GM18505 (cell line): ENCODE results near the gene VIPR2.

ENCODE experiments used
- ATAC-seq: cut with Tn5 transposase; IDR thresholded peaks from one replicate; pipeline ENCODE4 v1.9.1; 2021; ENCODE audit not compliant: unreplicated experiment
- POLR2A ChIP-seq: IDR thresholded peaks from 4 replicates; pipeline ENCODE4 v1.6.1; 2011; ENCODE audit warnings: borderline replicate concordance; ENCODE audit not compliant: insufficient read depth, insufficient read length; ENCODE audit errors: extremely low read depth

VIPR2 gene

GRCh38 chr7:159068488-159068811 lies 76.2 kb downstream of the VIPR2 start:
- no peak for TF ChIP-seq POLR2A
- ATAC-seq = no peak

- no peak for ATAC-seq
- no peak for TF ChIP-seq POLR2A
Observed at GRCh38 chr7:159067576-159068487, 76.8 kb downstream of the VIPR2 start.

GRCh38 chr7:159066816-159067575 lies 77.7 kb downstream of the VIPR2 start:
- ATAC-seq = no peak
- no peak for TF ChIP-seq POLR2A

- TF ChIP-seq POLR2A = no peak
- ATAC-seq = no peak
Observed at GRCh38 chr7:159065852-159066480, 78.7 kb downstream of the VIPR2 start.

DNA sequence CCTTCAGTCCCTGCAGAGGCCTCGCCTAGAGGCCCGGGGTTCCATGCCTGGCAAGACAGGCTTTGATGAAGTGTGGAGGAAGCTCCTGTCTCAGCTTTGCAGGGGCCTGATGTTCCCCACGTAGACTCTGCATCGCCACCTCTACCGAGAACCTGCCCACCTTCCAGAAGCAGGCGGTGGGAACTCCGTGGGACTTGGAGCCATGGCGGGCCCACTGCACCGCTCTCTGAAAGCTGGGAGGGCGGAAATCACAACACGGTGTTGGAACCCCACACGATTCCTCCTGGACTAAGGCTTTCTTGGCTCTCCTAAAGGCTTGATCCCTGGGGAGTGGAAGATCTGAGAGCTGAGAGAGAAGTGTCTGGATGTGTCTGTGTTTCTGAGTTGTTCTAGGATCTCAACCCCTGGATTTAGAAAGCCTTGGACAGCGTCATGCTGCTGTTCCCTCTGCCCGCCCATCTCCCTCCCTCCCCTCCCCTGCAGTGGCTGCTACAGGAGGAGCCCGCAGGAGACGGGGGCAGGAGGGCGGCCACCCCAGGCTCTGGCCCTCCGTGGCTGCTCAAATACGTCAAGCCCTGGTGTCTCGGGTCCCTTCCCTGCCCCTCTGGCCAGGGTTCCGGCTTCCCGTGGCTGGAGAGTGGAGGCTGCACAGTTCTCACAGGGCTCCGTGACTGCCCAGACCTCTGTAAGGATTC lies 79.7 kb downstream of the VIPR2 start:
- no peak for ATAC-seq
- TF ChIP-seq POLR2A = no peak

- TF ChIP-seq POLR2A = no peak
- no peak for ATAC-seq
Observed at GRCh38 chr7:159064121-159064815, 80.4 kb downstream of the VIPR2 start.

DNA sequence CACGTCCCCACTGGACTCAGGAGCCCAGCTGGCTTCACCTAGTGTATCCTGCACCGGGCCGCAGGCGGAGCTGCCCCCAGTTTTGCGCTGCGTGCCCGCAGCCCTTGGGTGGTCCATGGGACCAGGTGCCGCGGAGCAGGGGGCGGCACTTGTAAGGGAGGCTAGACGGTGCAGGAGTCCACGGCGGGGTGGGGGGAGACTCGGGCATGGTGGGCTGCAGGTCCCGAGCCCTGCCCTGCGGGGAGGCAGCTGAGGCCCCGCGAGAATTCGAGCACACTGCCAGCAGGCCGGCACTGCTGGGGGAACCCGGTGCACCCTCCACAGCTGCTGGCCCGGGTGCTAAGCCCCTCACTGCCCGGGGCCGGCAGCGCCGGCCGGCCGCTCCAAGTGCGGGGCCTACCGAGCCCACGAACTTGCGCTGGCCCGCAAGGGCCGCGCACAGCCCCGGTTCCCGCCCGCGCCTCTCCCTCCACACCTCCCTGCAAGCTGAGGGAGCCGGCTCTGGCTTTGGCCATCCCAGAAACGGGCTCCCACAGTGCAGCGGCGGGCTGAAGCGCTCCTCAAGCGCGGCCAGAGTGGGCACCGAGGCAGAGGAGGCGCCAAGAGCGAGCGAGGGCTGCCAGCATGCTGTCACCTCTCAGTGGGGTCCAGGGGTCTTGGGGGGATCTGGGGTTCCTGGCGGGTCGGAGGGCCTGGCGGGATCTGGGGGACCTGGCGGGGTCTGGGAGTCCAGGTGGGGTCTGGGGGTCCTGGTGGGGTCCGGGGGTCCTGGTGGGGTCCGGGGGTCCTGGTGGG lies 81.4 kb downstream of the VIPR2 start:
- no peak for ATAC-seq
- TF ChIP-seq POLR2A = no peak

DNA sequence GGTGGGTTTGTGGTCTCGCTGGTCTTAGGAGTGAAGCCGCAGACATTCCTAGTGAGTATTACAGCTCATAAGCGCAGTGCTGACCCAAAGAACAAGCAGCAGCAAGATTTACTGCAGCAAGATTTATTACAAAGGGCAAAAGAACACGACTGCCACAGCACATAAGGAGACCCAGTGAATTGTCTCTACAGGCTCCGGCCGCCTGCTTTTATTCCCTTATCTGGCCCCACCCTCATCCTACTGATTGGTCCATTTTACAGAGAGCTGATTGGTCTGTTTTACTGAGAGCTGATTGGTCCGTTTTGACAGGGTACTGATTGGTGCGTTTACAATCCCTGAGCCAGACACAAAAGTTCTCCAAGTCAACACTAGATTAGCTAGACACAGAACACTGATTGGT lies 82.1 kb downstream of the VIPR2 start:
- ATAC-seq = no peak
- TF ChIP-seq POLR2A = no peak

- ATAC-seq = no peak
- no peak for TF ChIP-seq POLR2A
Observed at GRCh38 chr7:159061674-159062212, 82.9 kb downstream of the VIPR2 start.

GRCh38 chr7:159061209-159061608 lies 83.5 kb downstream of the VIPR2 start:
- TF ChIP-seq POLR2A = no peak
- ATAC-seq = no peak

DNA sequence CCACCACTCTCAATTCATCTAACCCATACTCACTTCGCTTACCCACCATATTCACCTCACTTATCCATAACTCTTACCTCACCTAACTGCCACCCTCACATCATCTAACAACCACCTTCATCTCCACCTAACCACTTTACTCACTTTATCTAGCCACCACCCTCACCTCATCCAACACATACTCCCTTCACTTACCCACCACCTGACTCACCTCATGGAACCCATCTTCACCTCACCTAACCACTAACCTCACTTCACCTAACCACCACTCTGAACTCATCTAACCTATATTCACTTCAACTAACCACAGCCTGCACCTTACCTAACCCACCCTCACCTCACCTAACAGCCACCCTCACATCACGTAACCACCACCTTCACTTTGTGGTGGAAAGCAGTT lies 84.2 kb downstream of the VIPR2 start:
- no peak for TF ChIP-seq POLR2A
- ATAC-seq = no peak

GRCh38 chr7:159059629-159060028 lies 85.0 kb downstream of the VIPR2 start:
- no peak for ATAC-seq
- TF ChIP-seq POLR2A = no peak
